Brain microvascular endothelial cell (primary cell): Measurements from ENCODE around the gene SH3RF2.

Experiments
- DNase-seq: peaks from one replicate; pipeline ENCODE4 v3.0.0-alpha.2; 2020
- H3K27ac ChIP-seq: fragments of 250-450 bp; sonication (Bioruptor Pico); 2 replicates; pipeline ENCODE4 v1.5.1; 2020; ENCODE audit warnings: mild to moderate bottlenecking, moderate library complexity
- H3K27me3 ChIP-seq: fragments of 250-450 bp; sonication (Bioruptor Pico); replicated peaks from 2 replicates; pipeline ENCODE4 v1.5.1; 2020; ENCODE audit warnings: mild to moderate bottlenecking
- H3K36me3 ChIP-seq: fragments of 250-450 bp; sonication (Bioruptor Pico); replicated peaks from 2 replicates; pipeline ENCODE4 v1.5.1; 2020; ENCODE audit warnings: mild to moderate bottlenecking
- H3K4me3 ChIP-seq: 2 replicates; pipeline ENCODE4 v1.5.1; 2011; ENCODE audit warnings: low read depth, mild to moderate bottlenecking, control low read depth, low read length, moderate library complexity
- in situ Hi-C: cut with HindIII; loops from 2 replicates; pipeline ENCODE4 v1.10.0; 2017; ENCODE audit warnings: low sequenced_read_pairs, low pct_ligation_motif_present
- TF ChIP-seq, protein P1 (sequence below): IDR thresholded peaks from 2 replicates; pipeline ENCODE4 v1.5.1; 2011; ENCODE audit warnings: low read depth, mild to moderate bottlenecking, moderate library complexity, low read length, control low read depth, inconsistent platforms; ENCODE audit errors: missing control alignments

The SH3RF2 gene

GRCh38 chr5:146051678-146052077 is 115.3 kb downstream of the SH3RF2 start:
- no peaks in the 10 kb centered on the region for H3K27me3 ChIP-seq
- in situ Hi-C loops: no loop called here
- no peak overlapping the region for H3K27ac ChIP-seq
- no peak overlapping the region for H3K4me3 ChIP-seq
- TF ChIP-seq, protein P1, sequence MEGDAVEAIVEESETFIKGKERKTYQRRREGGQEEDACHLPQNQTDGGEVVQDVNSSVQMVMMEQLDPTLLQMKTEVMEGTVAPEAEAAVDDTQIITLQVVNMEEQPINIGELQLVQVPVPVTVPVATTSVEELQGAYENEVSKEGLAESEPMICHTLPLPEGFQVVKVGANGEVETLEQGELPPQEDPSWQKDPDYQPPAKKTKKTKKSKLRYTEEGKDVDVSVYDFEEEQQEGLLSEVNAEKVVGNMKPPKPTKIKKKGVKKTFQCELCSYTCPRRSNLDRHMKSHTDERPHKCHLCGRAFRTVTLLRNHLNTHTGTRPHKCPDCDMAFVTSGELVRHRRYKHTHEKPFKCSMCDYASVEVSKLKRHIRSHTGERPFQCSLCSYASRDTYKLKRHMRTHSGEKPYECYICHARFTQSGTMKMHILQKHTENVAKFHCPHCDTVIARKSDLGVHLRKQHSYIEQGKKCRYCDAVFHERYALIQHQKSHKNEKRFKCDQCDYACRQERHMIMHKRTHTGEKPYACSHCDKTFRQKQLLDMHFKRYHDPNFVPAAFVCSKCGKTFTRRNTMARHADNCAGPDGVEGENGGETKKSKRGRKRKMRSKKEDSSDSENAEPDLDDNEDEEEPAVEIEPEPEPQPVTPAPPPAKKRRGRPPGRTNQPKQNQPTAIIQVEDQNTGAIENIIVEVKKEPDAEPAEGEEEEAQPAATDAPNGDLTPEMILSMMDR: no peak
- DNase-seq: peak; percentile 46
- H3K36me3 ChIP-seq: no peaks in the 10 kb centered on the region

DNA sequence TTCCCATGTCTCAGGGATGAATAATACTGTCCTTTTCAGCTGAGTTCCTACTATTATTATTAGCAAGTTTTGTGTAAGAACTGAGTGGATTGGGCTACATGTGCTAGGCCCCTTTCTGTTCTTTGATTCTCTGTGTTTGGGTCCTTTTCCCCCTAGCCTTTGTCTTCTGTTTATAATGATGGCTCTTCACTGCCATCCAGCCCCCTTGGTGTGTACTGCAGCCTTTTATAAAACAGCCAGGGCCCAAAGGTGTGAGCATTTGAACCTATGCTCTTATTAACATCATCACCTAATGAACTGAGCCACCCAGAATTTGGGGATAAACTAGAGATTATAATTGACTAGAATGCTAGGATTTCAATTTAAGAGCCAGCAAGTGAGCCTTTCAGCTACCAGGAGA is 116.4 kb downstream of the SH3RF2 start:
- Histone ChIP-seq H3K4me3 (no peak overlapping the region), H3K27ac (no peak overlapping the region), H3K27me3 (no peaks in the 10 kb centered on the region), H3K36me3 (no peaks in the 10 kb centered on the region)
- in situ Hi-C loops: no loop called here
- DNase-seq: no peak
- TF ChIP-seq, protein P1: peak; percentile 58

DNA sequence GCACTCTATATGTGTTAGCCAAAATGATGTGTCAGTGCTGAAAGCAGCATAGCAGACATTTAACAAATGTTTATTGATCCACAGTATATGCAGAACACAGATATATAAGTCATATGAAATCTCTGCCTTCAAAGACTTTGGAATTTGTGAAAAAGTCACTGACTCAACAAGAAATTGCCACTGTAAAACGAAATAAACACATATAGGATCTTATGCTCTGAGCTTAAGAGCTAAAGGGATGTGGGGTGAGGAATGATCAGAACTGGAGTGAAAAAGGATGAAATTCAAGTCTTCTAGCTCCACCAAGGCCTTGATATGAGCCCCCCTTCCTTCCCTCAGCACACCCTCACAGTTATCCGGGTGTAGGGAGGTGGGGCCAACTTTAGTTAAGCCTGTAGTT is 119.1 kb downstream of the SH3RF2 start:
- in situ Hi-C loops: no loop called here
- TF ChIP-seq, protein P1: no peak
- H3K4me3 ChIP-seq: no peak overlapping the region
- H3K27ac ChIP-seq: no peak overlapping the region
- H3K36me3 ChIP-seq: no peaks in the 10 kb centered on the region
- DNase-seq: no peak
- H3K27me3 ChIP-seq: peaks cover 4% of the 10 kb centered on the region

DNA sequence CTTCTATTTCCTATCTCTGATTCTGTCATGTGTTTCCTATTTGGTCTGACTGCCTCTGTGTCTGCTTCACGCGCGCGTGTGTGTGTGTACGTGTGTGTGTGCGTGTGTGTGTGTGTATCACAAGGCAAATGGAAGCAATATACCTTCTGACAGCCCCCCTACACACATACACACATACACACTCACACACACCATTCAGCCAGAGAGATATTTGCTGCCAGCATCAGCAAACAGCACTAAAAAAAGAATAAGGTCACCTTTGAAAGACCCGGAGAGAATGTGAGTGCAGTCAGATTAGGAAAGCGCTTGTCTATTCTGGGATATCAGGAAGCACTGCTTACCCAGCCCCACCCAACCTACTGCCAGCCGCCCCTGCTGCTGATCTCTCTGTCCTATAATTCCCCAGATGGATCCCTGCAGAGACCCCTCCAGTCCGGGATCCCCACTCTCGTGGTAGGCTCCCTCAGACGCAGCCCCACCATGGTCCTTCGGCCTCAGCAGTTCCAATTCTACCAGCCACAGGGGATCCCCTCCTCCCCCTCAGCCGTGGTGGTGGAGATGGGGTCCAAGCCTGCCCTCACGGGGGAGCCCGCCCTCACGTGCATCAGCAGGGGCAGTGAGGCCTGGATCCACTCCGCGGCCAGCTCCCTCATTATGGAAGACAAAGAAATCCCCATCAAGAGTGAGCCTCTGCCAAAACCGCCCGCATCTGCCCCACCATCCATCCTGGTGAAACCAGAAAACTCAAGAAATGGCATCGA is 123.3 kb downstream of the SH3RF2 start:
- Histone ChIP-seq H3K27ac (no peak overlapping the region), H3K4me3 (no peak overlapping the region), H3K27me3 (peaks cover 4% of the 10 kb centered on the region), H3K36me3 (no peaks in the 10 kb centered on the region)
- DNase-seq: no peak
- in situ Hi-C loops: no loop called here
- TF ChIP-seq, protein P1: no peak

DNA sequence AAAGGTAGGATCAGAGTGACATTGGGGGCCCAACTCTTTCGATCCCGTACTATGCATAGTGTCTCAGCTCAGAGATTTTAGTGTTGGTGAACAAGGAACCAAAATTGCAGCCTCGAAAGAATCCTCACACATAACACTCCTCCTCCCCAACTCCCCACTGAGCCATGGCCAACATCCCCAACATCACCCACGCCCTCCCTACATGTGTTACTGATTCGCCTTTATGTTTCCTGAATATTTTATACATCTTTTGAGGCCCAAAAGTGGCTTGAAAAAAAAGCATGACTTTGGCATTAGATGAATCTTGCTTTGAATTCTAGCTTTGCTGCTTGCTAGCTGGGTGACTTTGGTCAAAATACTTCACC is 123.8 kb downstream of the SH3RF2 start:
- H3K27ac ChIP-seq: no peak overlapping the region
- in situ Hi-C loops: no loop called here
- TF ChIP-seq, protein P1: no peak
- no peak overlapping the region for H3K4me3 ChIP-seq
- peaks cover 4% of the 10 kb centered on the region for H3K27me3 ChIP-seq
- no peak for DNase-seq
- no peaks in the 10 kb centered on the region for H3K36me3 ChIP-seq

DNA sequence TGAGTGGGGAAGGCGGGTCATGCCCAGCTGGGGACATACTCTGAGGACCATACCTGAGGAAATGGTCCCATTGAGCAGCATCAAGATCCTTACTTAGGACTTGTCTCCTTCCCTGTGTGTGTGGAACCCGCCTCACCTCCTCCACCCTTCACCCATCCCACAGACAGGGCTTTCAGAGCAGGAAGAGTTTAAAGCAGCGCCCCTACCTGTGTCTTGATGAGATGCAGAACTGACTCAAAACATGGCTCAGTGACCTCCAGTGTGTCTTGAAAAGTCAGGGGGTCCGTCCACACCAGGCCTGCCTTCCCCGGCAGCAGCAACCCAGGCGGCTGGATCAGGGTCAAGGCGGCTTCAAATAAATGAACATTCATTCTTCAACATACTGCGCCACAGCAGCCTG is 130.6 kb downstream of the SH3RF2 start:
- in situ Hi-C loops: no loop called here

More for the DNA sequence above, 130.6 kb downstream of the SH3RF2 start:
- H3K36me3 ChIP-seq: no peaks in the 10 kb centered on the region
- H3K27ac ChIP-seq: no peak overlapping the region
- no peak overlapping the region for H3K4me3 ChIP-seq
- TF ChIP-seq, protein P1: no peak
- no peak for DNase-seq
- H3K27me3 ChIP-seq: no peaks in the 10 kb centered on the region
